Left lung (tissue), 10 donors: ENCODE results near the gene NEDD9. TPM values are rescaled to one million over a fixed set of nuclear protein-coding genes. Genes with fewer than 3 reads are reported as not detected.

ENCODE experiments used
- ATAC-seq: fragments of 200-7000 bp; cut with Tn5 transposase; one replicate; pipeline ENCODE4 v1.9.1; 2020; ENCODE audit warnings: moderate library complexity
- DNase-seq, 4 donors: peaks; one replicate each; pipeline ENCODE4 v3.0.0-alpha.2; 2013 to 2020
- H3K27ac ChIP-seq, 2 donors: fragments of 200-600 bp; sonication (generic) in 1 of 2; one replicate each; pipeline versions ENCODE4 v1.5.0 to v1.8.0; 2020 to 2021
- H3K27me3 ChIP-seq, 2 donors: fragments of 200-600 bp; sonication (generic) in 1 of 2; one replicate each; pipeline versions ENCODE4 v1.5.0 to v1.8.0; 2020 to 2021
- H3K36me3 ChIP-seq, 2 donors: fragments of 200-600 bp; sonication (generic) in 1 of 2; one replicate each; pipeline versions ENCODE4 v1.5.0 to v1.8.0; 2020 to 2021
- H3K4me1 ChIP-seq, 2 donors: fragments of 200-600 bp; one replicate each; pipeline ENCODE4 v1.8.0; 2021
- H3K4me3 ChIP-seq, 2 donors: fragments of 200-600 bp; sonication (generic) in 1 of 2; one replicate each; pipeline versions ENCODE4 v1.5.0 to v1.8.0; 2020 to 2021; ENCODE audit warnings: mild to moderate bottlenecking in 1 of 2
- H3K9me3 ChIP-seq, 2 donors: fragments of 200-600 bp; sonication (generic) in 1 of 2; one replicate each; pipeline versions ENCODE4 v1.5.0 to v1.8.0; 2020 to 2021
- intact Hi-C, 2 donors: fragments of 100-400 bp; cut with DNase I; formaldehyde crosslinking; loops; one replicate each; pipeline versions ENCODE4 v1.11.2 to v1.14.2; 2022
- polyA plus RNA-seq, 6 donors: library from polyadenylated mRNA; unstranded; fragments of 120-200 nt; gene quantifications; one replicate each; pipeline ENCODE4 v1.2.1, GENCODE V29; 2013; ENCODE audit not compliant: insufficient read length in 6 of 6
- total RNA-seq, 2 donors: library from RNA; stranded (reverse); fragmentation: NEBNext Ultra II Directional; extraction: Animal tissue kit (Norgen Biotek cat#: 25700); gene quantifications; one replicate each; pipeline ENCODE4 v1.2.1, GENCODE V29; 2021
- TF ChIP-seq, protein P1 (sequence below), 2 donors: fragments of 200-600 bp; sonication (generic) in 1 of 2; IDR thresholded peaks; one replicate each; pipeline versions ENCODE4 v1.5.0 to v1.8.0; 2021; ENCODE audit warnings: antibody characterized with exemption in 2 of 2
- donor health status: DM: no; HTN: yes; CAD: no.
- donor health status: DM: no; HTN: no; CAD: no.

The NEDD9 gene
- total and polyA plus RNA-seq, 8 donors = 54.3 to 193 (median 59.5) TPM

- DNase-seq (no peak), ATAC-seq (no peak)
- H3K27me3 ChIP-seq = no peaks in the 10 kb centered on the region
- H3K36me3 ChIP-seq = no peaks in the 10 kb centered on the region
- TF ChIP-seq, protein P1, sequence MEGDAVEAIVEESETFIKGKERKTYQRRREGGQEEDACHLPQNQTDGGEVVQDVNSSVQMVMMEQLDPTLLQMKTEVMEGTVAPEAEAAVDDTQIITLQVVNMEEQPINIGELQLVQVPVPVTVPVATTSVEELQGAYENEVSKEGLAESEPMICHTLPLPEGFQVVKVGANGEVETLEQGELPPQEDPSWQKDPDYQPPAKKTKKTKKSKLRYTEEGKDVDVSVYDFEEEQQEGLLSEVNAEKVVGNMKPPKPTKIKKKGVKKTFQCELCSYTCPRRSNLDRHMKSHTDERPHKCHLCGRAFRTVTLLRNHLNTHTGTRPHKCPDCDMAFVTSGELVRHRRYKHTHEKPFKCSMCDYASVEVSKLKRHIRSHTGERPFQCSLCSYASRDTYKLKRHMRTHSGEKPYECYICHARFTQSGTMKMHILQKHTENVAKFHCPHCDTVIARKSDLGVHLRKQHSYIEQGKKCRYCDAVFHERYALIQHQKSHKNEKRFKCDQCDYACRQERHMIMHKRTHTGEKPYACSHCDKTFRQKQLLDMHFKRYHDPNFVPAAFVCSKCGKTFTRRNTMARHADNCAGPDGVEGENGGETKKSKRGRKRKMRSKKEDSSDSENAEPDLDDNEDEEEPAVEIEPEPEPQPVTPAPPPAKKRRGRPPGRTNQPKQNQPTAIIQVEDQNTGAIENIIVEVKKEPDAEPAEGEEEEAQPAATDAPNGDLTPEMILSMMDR (IDR thresholded peaks at IDR 0.05) = no peak
- H3K4me3 ChIP-seq = no peak overlapping the region
- no peak overlapping the region for H3K27ac ChIP-seq
- peaks cover 8 to 21% of the 10 kb centered on the region in 2 donors for H3K4me1 ChIP-seq
- H3K9me3 ChIP-seq = no peaks in the 10 kb centered on the region
- intact Hi-C loops = loop anchor here in 1 of 2 donors (10.0 kb wide), 1 partner anchor 432 kb away; no protein-coding TSS in a partner anchor
Observed at GRCh38 chr6:11142296-11143027, 90.0 kb downstream of the NEDD9 start.

- Histone ChIP-seq H3K9me3 (no peaks in the 10 kb centered on the region), H3K4me3 (no peak overlapping the region), H3K4me1 (peaks cover 8 to 21% of the 10 kb centered on the region in 2 donors), H3K27ac (no peak overlapping the region), H3K27me3 (no peaks in the 10 kb centered on the region), H3K36me3 (no peaks in the 10 kb centered on the region)
- intact Hi-C loops = loop anchor here in 1 of 2 donors (10.0 kb wide), 1 partner anchor 434 kb away; no protein-coding TSS in a partner anchor
- TF ChIP-seq, protein P1 (IDR thresholded peaks at IDR 0.05) = no peak
- DNase-seq = no peak
- ATAC-seq = no peak
Observed at GRCh38 chr6:11141295-11141694, 91.2 kb downstream of the NEDD9 start.

GRCh38 chr6:11140056-11140455, 92.4 kb downstream of the NEDD9 start:
- peaks cover 8 to 21% of the 10 kb centered on the region in 2 donors for H3K4me1 ChIP-seq
- no peak for ATAC-seq

GRCh38 chr6:11139051-11139960, 93.2 kb downstream of the NEDD9 start:
- intact Hi-C loops = no loop called here
- peak; percentile 56 for ATAC-seq
- no peak overlapping the region for H3K27ac ChIP-seq
- no peaks in the 10 kb centered on the region for H3K9me3 ChIP-seq
- H3K27me3 ChIP-seq = no peaks in the 10 kb centered on the region
- DNase-seq = no peak
- peaks cover 8 to 18% of the 10 kb centered on the region in 2 donors for H3K4me1 ChIP-seq
- peaks cover 0 to 16% of the 10 kb centered on the region in 2 donors for H3K36me3 ChIP-seq
- TF ChIP-seq, protein P1 (IDR thresholded peaks at IDR 0.05) = no peak
- H3K4me3 ChIP-seq = no peak overlapping the region

More at GRCh38 chr6:11140056-11140455, 92.4 kb downstream of the NEDD9 start:
- H3K36me3 ChIP-seq = peaks cover 0 to 8% of the 10 kb centered on the region in 2 donors
- H3K9me3 ChIP-seq = no peaks in the 10 kb centered on the region
- no peak for DNase-seq
- H3K27ac ChIP-seq = no peak overlapping the region
- no peak overlapping the region for H3K4me3 ChIP-seq
- TF ChIP-seq, protein P1 (IDR thresholded peaks at IDR 0.05) = no peak
- H3K27me3 ChIP-seq = no peaks in the 10 kb centered on the region
- intact Hi-C loops = loop anchor here in 1 of 2 donors (10.0 kb wide), 1 partner anchor 435 kb away; no protein-coding TSS in a partner anchor

DNA sequence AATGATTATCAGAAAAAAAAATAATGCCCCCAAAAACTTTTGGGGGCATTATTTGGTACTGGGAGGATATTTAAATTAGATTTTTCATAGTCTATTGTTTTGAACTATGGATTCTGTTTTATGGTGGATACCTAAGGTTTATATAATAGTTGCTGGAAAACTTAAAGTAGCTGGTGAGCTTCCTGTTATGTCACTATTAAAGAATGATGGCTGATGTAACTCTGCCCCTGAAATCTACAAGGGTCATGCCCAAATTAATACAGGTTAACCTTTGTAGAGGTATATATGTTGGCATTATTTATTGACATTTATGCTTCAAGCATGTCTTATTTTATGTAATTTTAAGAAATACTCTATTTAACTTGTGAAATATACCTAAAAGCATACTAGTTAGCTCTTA, 95.7 kb downstream of the NEDD9 start:
- Histone ChIP-seq H3K27me3 (no peaks in the 10 kb centered on the region), H3K9me3 (no peaks in the 10 kb centered on the region), H3K27ac (no peak overlapping the region), H3K36me3 (peaks cover 0 to 16% of the 10 kb centered on the region in 2 donors), H3K4me1 (no peaks in the 10 kb centered on the region), H3K4me3 (no peak overlapping the region)
- ATAC-seq (no peak), DNase-seq (no peak)
- intact Hi-C loops = no loop called here
- TF ChIP-seq, protein P1 (IDR thresholded peaks at IDR 0.05) = no peak
